GM21825 (cell line): ENCODE measurements around the gene NDUFC1.

Source experiments
- ATAC-seq: cut with Tn5 transposase; IDR thresholded peaks from one replicate; pipeline ENCODE4 v1.9.1; 2021; ENCODE audit warnings: mild to moderate bottlenecking, moderate library complexity; ENCODE audit not compliant: unreplicated experiment

Gene NDUFC1

DNA sequence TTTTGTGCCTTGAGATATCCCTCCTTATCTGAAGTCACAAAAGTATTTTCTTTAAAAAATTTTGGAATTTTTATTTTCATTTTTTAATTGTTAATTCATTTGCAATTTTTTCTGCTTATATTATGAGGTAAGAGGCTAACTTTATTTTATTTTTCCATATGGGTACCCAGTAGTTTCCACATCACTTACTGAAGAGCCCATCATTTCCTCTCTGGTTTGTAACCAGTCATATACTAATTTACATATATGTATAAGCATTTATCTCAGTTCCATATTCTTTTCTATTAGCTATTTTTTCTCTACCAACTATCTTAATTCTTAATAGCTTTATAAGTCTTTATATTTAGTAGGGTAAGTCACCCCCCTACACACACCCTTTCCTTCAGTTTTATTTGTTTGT is 49.2 kb downstream of the NDUFC1 start:
- ATAC-seq, result no peak

DNA sequence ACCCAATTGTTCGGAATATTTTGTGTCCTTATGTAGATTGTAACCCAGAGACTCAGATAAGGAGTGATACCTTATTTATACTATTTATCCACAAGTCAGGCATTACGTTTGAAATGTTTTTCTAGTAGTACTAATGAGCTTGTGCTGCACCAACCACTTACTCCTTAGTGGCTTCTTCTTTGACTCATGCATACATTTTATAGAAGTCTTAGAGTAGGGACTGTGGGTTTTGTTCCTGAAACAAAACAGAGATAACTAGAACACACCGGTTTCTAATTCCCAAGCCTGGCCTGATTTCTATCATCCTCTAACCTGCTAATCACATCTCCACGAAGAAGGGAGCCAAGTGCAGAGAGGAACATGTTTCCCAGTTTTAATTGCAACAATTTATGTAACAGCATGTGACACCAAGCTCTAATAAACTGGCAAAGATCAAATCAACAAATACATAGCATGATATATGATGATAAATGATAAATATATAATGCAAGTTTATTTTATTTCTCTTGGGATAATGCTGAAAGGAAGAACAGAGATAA is 54.5 kb downstream of the NDUFC1 start:
- ATAC-seq, result no peak

DNA sequence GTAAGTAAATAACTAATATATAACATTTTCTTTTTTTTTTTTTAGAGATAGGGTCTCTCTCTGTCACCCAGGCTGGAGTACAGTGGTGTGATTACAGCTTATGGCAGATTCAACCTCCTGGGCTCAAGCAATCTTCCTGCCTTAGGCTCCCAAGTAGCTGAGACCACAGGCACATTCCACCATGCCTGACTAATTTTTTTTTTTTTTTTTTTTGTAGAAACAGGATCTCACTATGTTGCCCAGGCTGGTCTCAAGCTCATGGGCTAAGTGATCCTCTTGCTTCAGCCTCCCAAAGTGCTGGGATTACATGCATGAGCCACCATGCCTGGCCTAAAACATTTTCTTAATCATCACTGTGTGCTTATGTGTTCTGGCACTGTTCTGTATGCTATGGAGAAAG is 55.0 kb downstream of the NDUFC1 start:
- ATAC-seq, result no peak

DNA sequence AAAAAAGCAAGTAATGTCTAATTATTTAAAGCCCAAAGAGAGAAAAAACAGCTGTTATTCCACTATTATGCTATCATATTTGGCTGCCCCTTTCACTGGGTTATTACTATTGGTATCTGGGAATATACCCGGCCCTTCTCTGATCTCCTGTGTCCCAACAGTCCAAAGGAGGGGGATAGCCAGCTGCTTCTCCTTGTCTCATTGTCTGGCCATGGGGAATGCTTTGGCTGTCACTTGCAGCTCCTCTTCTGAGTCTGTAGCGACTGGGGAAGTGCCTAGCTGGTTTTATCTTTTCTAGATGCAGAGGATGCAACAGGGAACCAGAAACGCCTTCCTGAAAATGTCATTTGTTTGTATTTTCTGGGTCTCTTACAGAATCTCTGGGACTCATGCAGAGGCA is 56.1 kb downstream of the NDUFC1 start:
- no peak for ATAC-seq

DNA sequence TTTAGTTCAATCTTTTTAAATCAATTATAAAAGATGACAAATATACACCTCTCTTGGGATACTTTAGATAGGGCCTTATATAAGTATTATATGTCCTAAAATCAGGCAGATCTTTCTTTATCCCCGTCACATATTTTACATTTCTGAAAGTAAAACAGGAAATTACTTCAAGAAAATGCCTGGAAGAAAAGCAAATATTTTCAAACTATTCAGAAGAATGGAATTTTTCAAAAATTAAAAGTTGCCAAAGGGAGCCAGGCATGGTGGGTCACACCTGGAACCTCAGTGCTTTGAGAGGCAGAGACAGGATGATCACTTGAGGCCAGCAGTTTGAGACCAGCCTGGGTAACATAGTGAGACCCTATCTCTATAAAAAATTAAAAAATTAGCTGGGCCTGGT is 56.7 kb downstream of the NDUFC1 start:
- ATAC-seq, result no peak

DNA sequence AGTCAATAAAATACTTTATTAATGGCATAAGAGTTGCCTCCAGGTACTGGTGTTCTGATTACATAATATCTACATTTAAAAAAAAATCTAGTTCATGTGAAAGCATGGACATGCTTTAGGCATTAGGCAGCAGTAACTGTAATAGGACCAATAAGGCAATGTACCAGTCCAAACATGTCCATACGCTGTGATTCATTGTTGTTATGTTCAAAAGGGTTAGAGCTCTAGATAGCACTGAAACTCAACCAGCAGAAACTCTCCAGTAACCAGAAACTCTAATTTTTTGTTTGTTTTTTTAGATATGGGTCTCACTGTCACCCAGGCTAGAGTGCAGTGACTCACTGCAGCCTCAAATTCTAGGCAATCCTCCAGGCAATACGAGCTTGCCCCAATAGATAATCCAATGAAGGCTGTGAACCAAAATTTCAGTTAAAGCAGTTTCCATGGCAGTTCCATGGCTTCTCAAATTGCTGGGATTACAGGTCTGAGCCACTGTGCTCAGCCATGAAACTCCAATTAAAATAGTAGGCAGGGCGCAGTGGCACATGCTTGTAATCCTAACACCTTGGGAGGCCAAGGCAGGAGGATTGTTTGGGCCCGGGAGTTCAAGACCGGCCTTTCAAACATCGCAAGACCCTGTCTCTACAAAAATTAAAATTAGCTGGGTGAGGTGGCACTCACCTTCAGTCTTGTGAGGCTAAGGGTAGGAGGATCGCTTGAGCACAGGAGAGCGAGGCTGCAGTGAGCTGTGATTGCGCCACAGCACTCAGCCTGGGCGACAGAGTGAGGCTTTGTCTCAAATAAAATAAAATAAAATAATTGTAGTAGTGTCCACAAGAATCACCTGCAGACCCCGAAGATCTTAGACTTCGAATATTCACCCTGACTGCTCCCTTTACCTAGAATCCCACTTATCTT is 58.6 kb downstream of the NDUFC1 start:
- no peak for ATAC-seq

DNA sequence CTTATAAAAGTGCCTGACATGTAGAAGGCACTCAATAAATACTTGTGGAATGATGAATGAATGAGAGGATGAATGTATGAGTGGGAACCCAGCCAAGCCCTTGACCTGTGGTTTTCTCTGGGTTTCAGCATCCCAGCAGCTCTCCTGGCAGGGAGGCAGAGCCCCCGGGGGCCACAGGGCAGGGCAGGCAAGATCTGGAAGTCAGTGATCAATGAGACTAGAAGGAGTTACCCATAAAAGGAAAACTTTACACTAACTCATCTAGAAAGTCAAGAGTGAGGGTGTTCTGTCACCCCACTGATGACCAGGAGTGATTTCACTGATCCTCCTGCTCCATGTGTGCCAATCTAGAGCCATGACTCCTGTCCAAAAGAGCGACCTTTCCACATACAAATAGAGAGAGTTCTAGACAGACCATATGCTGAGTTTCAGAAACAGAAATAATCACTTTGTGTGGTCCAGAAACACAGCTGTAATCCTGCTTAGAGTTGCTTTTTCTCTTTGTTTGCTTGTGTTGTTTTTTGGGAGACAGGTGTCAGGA is 59.7 kb downstream of the NDUFC1 start:
- ATAC-seq, result no peak

DNA sequence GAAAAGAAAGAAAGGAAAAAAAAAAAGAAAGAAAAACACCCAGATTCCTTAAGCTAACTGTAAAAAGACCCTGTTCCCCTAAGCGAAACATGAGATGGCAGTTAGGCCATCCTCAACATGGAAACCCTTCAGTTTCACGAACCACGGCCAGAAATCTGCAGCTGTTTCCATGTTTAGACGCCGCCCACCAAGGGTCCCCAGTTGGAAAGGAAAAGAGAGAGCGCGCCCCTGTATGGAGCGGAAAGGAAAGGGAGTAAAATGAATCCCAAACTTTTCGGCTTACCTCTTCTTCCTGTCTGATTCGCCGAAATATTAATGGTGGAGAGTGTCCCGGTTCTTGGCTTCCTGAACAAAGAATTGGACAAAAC is 60.5 kb downstream of the NDUFC1 start:
- no peak for ATAC-seq

DNA sequence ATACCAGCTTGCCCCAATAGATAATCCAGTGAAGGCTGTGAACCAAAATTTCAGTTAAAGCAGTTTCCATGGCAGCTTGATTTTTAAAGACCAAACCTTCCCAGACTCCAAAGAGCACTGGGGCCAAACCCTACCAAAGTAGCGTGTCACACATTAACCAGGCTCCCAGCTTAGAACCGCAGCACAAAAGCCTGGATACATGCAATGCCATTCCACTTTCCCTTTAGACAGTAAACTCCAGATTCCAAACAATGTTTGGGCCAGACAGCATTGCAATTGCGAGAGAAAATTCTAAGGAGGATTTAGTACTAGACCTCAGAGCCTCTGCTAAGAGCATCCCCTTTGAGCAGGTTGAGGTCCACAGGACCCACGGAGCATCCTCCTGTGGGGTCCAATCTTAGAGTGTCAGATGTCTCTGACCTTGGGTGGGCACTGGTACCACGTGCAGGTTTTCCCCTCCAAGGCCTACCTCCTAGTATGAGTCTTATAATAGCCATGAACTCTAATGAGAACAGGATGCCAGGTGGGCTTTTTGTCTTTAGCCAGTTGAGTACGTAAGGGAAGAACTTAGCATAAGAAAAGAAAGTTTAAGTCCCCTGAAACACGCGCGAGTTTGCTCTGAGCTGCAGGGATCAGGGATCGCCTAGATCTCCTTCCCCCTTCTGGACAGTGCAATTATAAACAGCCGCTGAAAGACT is 61.0 kb downstream of the NDUFC1 start:
- no peak for ATAC-seq
